Activated CD8-positive, alpha-beta T cell treated with anti-CD3 and anti-CD28 coated beads for 36 hours (primary cell): ENCODE results near the gene HBA1. TPM values are rescaled to one million over a fixed set of nuclear protein-coding genes. Genes with fewer than 3 reads are reported as not detected.
A peak's percentile ranks its signal among the peaks of the same experiment; 100 is the strongest.

Experiments
- ATAC-seq: fragments of 200-7000 bp; cut with Tn5 transposase; one replicate; pipeline ENCODE4 v1.10.0; 2021; ENCODE audit warnings: mild to moderate bottlenecking, moderate library complexity
- CTCF ChIA-PET: fragments of 350-600 bp; sonication (Branson Sonifier 250); formaldehyde crosslinking; loops from one replicate; lab custom pipeline; 2021; ENCODE audit warnings: antibody characterized with exemption; lab: Charles Lee
- POLR2A ChIA-PET: fragments of 350-600 bp; sonication (Branson Sonifier 250); formaldehyde crosslinking; loops from one replicate; lab custom pipeline; 2021; ENCODE audit warnings: antibody characterized with exemption; lab: Charles Lee
- DNase-seq: peaks from one replicate; pipeline ENCODE4 v3.0.0-alpha.2; 2020
- H3K27ac Mint-ChIP-seq: one replicate; pipeline ENCODE4 v1.8.0; 2021; ENCODE audit warnings: mild to moderate bottlenecking, mixed read lengths
- H3K27me3 Mint-ChIP-seq: one replicate; pipeline ENCODE4 v1.8.0; 2021; ENCODE audit warnings: mixed read lengths
- H3K36me3 Mint-ChIP-seq: one replicate; pipeline ENCODE4 v1.8.0; 2021; ENCODE audit warnings: low read depth, mixed read lengths
- H3K4me1 Mint-ChIP-seq: one replicate; pipeline ENCODE4 v1.8.0; 2021; ENCODE audit warnings: low read depth, mixed read lengths
- H3K4me3 Mint-ChIP-seq: one replicate; pipeline ENCODE4 v1.8.0; 2021; ENCODE audit warnings: mild to moderate bottlenecking, moderate library complexity, mixed read lengths
- H3K9me3 Mint-ChIP-seq: one replicate; pipeline ENCODE4 v1.8.0; 2021; ENCODE audit warnings: mixed read lengths
- intact Hi-C: fragments of 100-400 bp; cut with micrococcal nuclease; formaldehyde crosslinking; loops from one replicate; pipeline ENCODE4 v1.10.0; 2022
- total RNA-seq, 2 experiments: library from RNA; stranded (reverse); gene quantifications; one replicate each; pipeline ENCODE4 v1.2.3, GENCODE V29; 2021
- TF ChIP-seq, protein P1 (sequence below): fragments of 200-600 bp; IDR thresholded peaks from one replicate; pipeline ENCODE4 v1.8.0; 2022; ENCODE audit warnings: antibody characterized with exemption, mild to moderate bottlenecking

HBA1 gene
- total RNA-seq, 2 experiments from 2014 or later: not detected

DNA sequence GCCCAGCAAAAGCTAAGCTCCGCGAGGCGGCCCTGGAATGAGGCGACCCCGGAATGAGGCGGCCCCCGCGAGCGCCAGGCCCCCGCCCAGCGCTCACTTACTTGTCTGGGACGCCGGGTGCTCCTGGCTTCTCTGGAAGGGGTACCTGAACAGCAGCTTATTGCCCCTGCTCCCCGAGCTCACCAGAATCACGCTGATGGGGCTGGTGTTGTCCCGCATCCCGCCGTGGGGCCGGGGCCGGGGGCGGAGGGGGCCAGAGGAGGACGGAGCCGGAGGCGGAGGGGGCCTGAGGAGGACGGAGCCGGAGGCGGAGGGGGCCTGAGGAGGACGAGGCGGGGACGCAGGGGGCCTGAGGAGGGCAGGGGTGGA, 38.4 kb upstream of the HBA1 start:
- H3K27ac Mint-ChIP-seq: peak overlapping the region; percentile 84
- H3K4me1 Mint-ChIP-seq: peaks cover 27% of the 10 kb centered on the region
- H3K9me3 Mint-ChIP-seq: no peaks in the 10 kb centered on the region
- ATAC-seq (peak; percentile 23), DNase-seq (peak; percentile 37)
- peaks cover 12% of the 10 kb centered on the region for H3K36me3 Mint-ChIP-seq
- H3K4me3 Mint-ChIP-seq: peak overlapping the region; percentile 85
- ChIA-PET POLR2A (interaction anchor here (0.7 to 0.9 kb wide), 3 partner anchors 13 to 84 kb away, joined by 3 read pairs; partner anchors contain the start of gene SNRNP25), CTCF (interaction anchor here (0.6 to 1.6 kb wide), 4 partner anchors 31 to 211 kb away, joined by 3 to 4 read pairs (median 4); no protein-coding TSS in a partner anchor)
- TF ChIP-seq, protein P1, sequence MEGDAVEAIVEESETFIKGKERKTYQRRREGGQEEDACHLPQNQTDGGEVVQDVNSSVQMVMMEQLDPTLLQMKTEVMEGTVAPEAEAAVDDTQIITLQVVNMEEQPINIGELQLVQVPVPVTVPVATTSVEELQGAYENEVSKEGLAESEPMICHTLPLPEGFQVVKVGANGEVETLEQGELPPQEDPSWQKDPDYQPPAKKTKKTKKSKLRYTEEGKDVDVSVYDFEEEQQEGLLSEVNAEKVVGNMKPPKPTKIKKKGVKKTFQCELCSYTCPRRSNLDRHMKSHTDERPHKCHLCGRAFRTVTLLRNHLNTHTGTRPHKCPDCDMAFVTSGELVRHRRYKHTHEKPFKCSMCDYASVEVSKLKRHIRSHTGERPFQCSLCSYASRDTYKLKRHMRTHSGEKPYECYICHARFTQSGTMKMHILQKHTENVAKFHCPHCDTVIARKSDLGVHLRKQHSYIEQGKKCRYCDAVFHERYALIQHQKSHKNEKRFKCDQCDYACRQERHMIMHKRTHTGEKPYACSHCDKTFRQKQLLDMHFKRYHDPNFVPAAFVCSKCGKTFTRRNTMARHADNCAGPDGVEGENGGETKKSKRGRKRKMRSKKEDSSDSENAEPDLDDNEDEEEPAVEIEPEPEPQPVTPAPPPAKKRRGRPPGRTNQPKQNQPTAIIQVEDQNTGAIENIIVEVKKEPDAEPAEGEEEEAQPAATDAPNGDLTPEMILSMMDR: no peak
- peaks cover 1% of the 10 kb centered on the region for H3K27me3 Mint-ChIP-seq
- intact Hi-C loops: no loop called here

DNA sequence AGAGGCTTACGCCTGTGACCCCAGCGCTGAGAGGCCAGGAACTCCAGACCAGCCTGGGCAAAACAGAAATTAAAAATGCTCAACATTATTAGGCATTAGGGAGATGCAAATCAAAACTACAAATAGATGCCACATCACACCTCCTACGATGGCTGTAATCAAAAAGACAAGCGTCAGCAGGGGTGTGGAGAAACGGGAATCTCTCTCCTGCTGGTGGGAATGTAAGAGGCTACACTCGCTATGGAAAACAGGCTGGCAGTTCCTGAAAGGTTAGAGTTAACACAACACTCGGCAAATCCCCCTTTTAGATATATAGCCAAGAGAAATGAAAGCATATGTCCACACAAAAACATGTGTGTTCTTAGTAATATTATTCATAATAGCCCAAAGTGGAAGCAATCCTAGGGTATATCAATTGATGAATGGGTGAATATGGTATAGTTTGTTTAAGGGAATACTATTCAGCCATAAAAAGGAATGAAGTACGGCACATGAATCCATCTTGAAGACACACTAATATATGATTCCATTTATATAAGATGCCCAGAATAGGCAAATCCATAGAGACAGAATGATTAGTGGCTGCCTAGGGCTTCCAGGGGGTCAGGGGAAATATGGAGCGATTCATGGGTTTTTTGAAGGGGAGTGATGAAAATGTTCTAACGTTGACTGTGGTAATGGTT, 36.2 kb upstream of the HBA1 start:
- Mint-ChIP-seq H3K4me3 (peak overlapping the region; percentile 97), H3K9me3 (no peaks in the 10 kb centered on the region), H3K27ac (no peak overlapping the region), H3K27me3 (peaks cover 1% of the 10 kb centered on the region), H3K4me1 (peaks cover 12% of the 10 kb centered on the region), H3K36me3 (peaks cover 11% of the 10 kb centered on the region)
- ChIA-PET CTCF (interaction anchor here (0.7 to 1.4 kb wide), 2 partner anchors 33 to 75 kb away, joined by 3 to 4 read pairs; no protein-coding TSS in a partner anchor), POLR2A (no interaction called here)
- TF ChIP-seq, protein P1: no peak
- no peak for ATAC-seq
- intact Hi-C loops: no loop called here
- DNase-seq: no peak

DNA sequence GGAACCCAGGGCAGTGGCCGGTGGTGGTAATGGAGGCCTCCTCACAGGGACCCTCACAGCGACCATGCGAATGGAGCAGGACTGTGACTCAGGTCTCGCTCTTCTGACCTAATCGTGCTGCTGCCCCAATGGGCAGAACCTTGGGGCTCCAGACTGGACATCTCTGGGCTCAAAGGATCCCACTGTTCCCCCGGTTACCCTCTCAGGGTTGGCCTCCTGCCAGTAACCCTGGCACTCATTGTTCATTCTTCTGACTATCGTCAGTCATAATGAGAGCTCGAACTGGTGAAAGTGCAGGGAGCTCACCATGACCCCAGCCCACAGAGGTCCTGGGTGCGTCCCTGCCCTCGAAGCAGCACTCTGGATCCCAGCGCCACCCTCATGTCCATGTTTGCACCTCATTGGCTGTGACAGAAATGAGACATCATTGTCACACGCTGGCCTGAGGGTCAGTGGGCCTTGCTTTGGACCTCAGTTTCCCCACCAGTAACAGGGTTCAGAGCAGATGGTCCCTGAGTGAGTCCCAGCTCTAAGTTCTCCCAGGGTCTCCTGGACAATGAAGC, 34.0 kb upstream of the HBA1 start:
- H3K4me3 Mint-ChIP-seq: no peak overlapping the region
- CTCF ChIA-PET: interaction anchor here (2.0 kb wide), 1 partner anchor 77 kb away, joined by 4 read pairs; no protein-coding TSS in a partner anchor
- intact Hi-C loops: no loop called here

DNA sequence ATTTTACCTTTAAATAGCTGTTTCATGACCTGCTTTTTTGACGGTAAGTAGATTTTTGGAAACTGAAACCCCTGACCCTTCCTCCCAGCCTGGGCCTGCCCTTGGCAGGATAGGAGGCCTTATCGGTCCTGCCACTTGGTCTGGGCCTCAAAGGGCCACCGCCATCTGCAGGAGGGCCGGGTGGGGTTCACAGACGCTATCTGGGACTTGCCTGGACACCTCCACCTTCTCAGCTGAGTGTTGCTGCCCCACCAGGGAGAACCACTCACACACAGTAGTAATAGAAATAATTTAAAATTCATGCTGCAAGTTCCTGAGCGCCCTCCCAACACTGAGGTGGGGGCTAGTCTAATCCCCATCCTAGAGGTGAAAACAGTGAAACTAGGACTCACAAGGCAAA, 33.4 kb upstream of the HBA1 start:
- peaks cover 4% of the 10 kb centered on the region for H3K36me3 Mint-ChIP-seq
- ChIA-PET CTCF (interaction anchor here (2.0 kb wide), 1 partner anchor 77 kb away, joined by 4 read pairs; no protein-coding TSS in a partner anchor), POLR2A (interaction anchor here (0.6 to 1.4 kb wide), 3 partner anchors 15 to 27 kb away, joined by 3 to 4 read pairs (median 3); no protein-coding TSS in a partner anchor)
- H3K4me1 Mint-ChIP-seq: no peaks in the 10 kb centered on the region
- no peaks in the 10 kb centered on the region for H3K9me3 Mint-ChIP-seq
- intact Hi-C loops: no loop called here
- no peak for ATAC-seq
- no peak for DNase-seq
- peaks cover 3% of the 10 kb centered on the region for H3K27me3 Mint-ChIP-seq
- H3K27ac Mint-ChIP-seq: no peak overlapping the region
- no peak overlapping the region for H3K4me3 Mint-ChIP-seq
- TF ChIP-seq, protein P1: no peak

More for the DNA sequence above, 34.0 kb upstream of the HBA1 start:
- H3K4me1 Mint-ChIP-seq: no peaks in the 10 kb centered on the region
- POLR2A ChIA-PET: interaction anchor here (1.1 to 1.4 kb wide), 2 partner anchors 20 to 28 kb away, joined by 3 to 4 read pairs; no protein-coding TSS in a partner anchor
- peaks cover 5% of the 10 kb centered on the region for H3K36me3 Mint-ChIP-seq
- TF ChIP-seq, protein P1: no peak
- no peak for ATAC-seq
- no peak for DNase-seq
- H3K9me3 Mint-ChIP-seq: no peaks in the 10 kb centered on the region
- H3K27me3 Mint-ChIP-seq: peaks cover 3% of the 10 kb centered on the region
- H3K27ac Mint-ChIP-seq: no peak overlapping the region

DNA sequence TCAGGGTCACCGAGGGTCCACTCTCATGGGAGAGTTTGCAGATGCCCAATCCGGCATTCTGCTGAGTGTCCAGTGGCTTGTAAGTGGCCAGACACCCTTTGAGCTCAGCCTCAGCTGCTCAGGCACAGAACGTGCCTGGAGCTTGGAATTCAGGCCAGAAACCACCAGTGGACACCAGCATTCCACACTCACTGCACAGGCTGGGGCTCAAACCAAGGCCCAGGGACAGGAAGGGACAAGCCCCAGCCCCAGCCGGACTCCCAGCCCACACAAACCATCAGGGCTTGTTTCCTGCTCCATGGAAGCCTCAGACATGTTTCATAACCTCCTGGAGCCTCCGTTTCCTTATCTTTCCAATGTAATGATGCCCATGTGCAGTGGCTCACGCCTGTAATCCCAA, 33.0 kb upstream of the HBA1 start:
- Mint-ChIP-seq H3K27me3 (peaks cover 3% of the 10 kb centered on the region), H3K9me3 (no peaks in the 10 kb centered on the region), H3K4me1 (no peaks in the 10 kb centered on the region), H3K36me3 (peaks cover 3% of the 10 kb centered on the region), H3K4me3 (no peak overlapping the region), H3K27ac (no peak overlapping the region)
- no peak for DNase-seq
- TF ChIP-seq, protein P1: no peak
- intact Hi-C loops: no loop called here
- POLR2A ChIA-PET: interaction anchor here (0.6 to 1.4 kb wide), 2 partner anchors 16 to 19 kb away, joined by 3 to 4 read pairs; no protein-coding TSS in a partner anchor
- CTCF ChIA-PET: interaction anchor here (2.0 kb wide), 1 partner anchor 78 kb away, joined by 4 read pairs; no protein-coding TSS in a partner anchor
- no peak for ATAC-seq
